Measurements from ENCODE around the gene ANGPTL8.

The ANGPTL8 gene

DNA sequence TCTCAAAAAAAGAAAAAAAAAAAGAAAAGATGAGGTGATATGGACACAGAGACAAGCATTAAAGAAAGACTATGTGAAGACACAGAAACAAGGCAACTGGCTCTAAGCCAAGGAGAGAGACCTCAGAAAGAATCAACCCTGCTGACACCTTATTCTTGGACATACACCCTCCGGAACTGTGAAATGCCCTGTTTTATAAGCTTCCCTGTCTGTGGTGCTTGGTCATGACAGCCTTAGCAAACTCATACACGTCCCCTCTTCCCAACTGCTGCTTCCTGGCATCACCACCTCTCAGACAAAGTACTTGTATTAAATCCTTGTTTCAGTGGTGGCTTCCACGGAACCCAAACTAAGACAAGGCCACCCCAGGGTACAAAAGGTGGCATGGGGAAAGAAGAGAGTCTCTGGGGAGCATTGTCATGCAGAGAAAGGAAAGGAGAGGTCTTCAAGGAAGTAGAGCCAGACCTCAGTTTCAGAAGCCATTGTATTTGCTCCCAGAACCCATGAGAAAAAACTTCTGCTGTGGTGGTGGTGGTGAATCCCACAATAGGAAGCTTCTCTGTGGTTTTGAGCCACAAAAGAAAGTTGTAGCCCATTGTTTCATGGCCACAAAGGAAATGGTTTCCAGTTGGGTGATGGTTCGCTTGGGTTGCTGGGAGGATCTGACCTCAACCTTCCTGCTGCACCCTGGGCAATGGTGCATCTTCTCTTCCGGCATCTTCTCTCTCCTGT is 40.3 kb downstream of the ANGPTL8 start:
- no peak for ATAC-seq
- TF ChIP-seq ESRRG (CRISPR knock-in tag; IDR thresholded peaks at IDR 0.05) (no peak), GLIS3 (CRISPR knock-in tag; IDR thresholded peaks at IDR 0.05) (no peak), PPARA (CRISPR knock-in tag; IDR thresholded peaks at IDR 0.05; ENCODE audit: borderline replicate concordance) (no peak), ZNF8 (CRISPR knock-in tag; IDR thresholded peaks at IDR 0.05) (no peak), SNAI2 (CRISPR knock-in tag; IDR thresholded peaks at IDR 0.05) (no peak), RARB (CRISPR knock-in tag; IDR thresholded peaks at IDR 0.05) (no peak), ZC3H10 (CRISPR knock-in tag; IDR thresholded peaks at IDR 0.05) (no peak), ARNTL (CRISPR knock-in tag; IDR thresholded peaks at IDR 0.05; ENCODE audit: borderline replicate concordance, low read depth) (no peak), BACH2 (CRISPR knock-in tag; IDR thresholded peaks at IDR 0.05; ENCODE audit: borderline replicate concordance) (no peak), TOX (CRISPR knock-in tag; IDR thresholded peaks at IDR 0.05; ENCODE audit: borderline replicate concordance) (no peak), ISL1 (CRISPR knock-in tag; IDR thresholded peaks at IDR 0.05) (no peak)
- TF ChIP-seq, protein P1, sequence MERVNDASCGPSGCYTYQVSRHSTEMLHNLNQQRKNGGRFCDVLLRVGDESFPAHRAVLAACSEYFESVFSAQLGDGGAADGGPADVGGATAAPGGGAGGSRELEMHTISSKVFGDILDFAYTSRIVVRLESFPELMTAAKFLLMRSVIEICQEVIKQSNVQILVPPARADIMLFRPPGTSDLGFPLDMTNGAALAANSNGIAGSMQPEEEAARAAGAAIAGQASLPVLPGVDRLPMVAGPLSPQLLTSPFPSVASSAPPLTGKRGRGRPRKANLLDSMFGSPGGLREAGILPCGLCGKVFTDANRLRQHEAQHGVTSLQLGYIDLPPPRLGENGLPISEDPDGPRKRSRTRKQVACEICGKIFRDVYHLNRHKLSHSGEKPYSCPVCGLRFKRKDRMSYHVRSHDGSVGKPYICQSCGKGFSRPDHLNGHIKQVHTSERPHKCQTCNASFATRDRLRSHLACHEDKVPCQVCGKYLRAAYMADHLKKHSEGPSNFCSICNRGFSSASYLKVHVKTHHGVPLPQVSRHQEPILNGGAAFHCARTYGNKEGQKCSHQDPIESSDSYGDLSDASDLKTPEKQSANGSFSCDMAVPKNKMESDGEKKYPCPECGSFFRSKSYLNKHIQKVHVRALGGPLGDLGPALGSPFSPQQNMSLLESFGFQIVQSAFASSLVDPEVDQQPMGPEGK (CRISPR knock-in tag; IDR thresholded peaks at IDR 0.05; ENCODE audit: borderline replicate concordance): no peak
- TF ChIP-seq, protein P2, sequence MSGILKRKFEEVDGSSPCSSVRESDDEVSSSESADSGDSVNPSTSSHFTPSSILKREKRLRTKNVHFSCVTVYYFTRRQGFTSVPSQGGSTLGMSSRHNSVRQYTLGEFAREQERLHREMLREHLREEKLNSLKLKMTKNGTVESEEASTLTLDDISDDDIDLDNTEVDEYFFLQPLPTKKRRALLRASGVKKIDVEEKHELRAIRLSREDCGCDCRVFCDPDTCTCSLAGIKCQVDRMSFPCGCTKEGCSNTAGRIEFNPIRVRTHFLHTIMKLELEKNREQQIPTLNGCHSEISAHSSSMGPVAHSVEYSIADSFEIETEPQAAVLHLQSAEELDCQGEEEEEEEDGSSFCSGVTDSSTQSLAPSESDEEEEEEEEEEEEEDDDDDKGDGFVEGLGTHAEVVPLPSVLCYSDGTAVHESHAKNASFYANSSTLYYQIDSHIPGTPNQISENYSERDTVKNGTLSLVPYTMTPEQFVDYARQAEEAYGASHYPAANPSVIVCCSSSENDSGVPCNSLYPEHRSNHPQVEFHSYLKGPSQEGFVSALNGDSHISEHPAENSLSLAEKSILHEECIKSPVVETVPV (CRISPR knock-in tag; IDR thresholded peaks at IDR 0.05): no peak

DNA sequence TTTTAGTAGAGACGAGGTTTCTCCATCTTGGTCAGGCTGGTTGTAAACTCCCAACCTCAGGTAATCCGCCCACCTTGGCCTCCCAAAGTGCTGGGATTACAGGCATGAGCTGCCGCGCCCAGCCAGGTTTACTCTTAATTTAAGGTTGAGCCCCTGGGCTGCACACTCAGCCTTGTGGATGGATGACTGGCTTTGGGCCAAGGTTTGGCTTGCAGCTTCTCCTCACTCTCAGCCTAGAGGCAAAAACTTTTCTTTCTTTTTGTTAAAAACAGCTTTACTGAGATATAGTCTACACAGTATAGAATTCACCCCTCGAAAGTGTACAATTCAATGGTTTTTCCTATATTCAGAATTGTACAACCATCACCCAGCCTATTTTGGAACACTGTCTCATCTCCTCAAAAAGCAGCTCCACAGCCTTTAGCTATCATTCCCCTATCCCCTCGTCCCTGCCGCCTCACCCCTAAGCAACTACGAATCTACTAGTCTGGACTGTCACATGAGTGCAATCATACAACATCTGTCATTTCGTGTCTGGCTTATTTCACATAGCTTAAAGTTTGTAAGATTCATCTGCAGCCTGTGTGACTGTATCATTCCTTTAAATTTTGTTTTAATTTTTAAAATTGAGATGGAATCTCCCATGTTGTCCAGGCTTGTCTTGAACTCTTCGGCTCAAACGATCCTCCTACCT is 42.1 kb downstream of the ANGPTL8 start:
- TF ChIP-seq BACH2 (CRISPR knock-in tag; IDR thresholded peaks at IDR 0.05; ENCODE audit: borderline replicate concordance) (no peak), TOX (CRISPR knock-in tag; IDR thresholded peaks at IDR 0.05; ENCODE audit: borderline replicate concordance) (no peak), ESRRG (CRISPR knock-in tag; IDR thresholded peaks at IDR 0.05) (no peak), ZC3H10 (CRISPR knock-in tag; IDR thresholded peaks at IDR 0.05) (no peak), ARNTL (CRISPR knock-in tag; IDR thresholded peaks at IDR 0.05; ENCODE audit: borderline replicate concordance, low read depth) (no peak)
- ATAC-seq: peak; percentile 55

DNA sequence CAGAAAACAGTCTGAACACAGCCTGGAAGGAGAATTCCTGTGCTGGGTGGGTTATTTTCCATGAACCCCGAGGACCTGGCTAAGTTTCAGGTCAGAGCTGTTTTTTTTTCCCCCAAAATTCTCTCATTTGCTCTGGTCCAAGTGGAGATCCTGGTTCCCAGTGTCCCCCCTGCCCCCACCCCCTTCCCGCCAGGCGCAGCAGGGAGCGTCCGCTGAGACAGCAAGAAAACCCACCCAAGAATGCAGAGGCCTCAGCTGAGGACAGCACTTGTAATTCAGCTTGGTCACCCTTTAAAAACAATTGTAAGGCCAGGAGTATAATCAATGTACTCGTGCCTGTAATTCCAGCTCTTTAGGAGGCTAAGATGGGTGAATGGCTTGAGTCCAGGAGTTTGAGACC is 45.1 kb downstream of the ANGPTL8 start:
- no peak for ATAC-seq
- TF ChIP-seq, protein P1 (CRISPR knock-in tag; IDR thresholded peaks at IDR 0.05; ENCODE audit: borderline replicate concordance): no peak
- TF ChIP-seq RARB (CRISPR knock-in tag; IDR thresholded peaks at IDR 0.05) (no peak), ZFP30 (CRISPR knock-in tag; IDR thresholded peaks at IDR 0.05) (no peak), ZNF8 (CRISPR knock-in tag; IDR thresholded peaks at IDR 0.05) (no peak), ISL1 (CRISPR knock-in tag; IDR thresholded peaks at IDR 0.05) (no peak), TOX (CRISPR knock-in tag; IDR thresholded peaks at IDR 0.05; ENCODE audit: borderline replicate concordance) (no peak), ZC3H10 (CRISPR knock-in tag; IDR thresholded peaks at IDR 0.05) (no peak), OSR1 (CRISPR knock-in tag; IDR thresholded peaks at IDR 0.05) (no peak), BACH2 (CRISPR knock-in tag; IDR thresholded peaks at IDR 0.05; ENCODE audit: borderline replicate concordance) (no peak), GLIS3 (CRISPR knock-in tag; IDR thresholded peaks at IDR 0.05) (no peak), SNAI2 (CRISPR knock-in tag; IDR thresholded peaks at IDR 0.05) (no peak), CSDC2 (CRISPR knock-in tag; IDR thresholded peaks at IDR 0.05) (no peak)
- TF ChIP-seq, protein P2 (CRISPR knock-in tag; IDR thresholded peaks at IDR 0.05): no peak

DNA sequence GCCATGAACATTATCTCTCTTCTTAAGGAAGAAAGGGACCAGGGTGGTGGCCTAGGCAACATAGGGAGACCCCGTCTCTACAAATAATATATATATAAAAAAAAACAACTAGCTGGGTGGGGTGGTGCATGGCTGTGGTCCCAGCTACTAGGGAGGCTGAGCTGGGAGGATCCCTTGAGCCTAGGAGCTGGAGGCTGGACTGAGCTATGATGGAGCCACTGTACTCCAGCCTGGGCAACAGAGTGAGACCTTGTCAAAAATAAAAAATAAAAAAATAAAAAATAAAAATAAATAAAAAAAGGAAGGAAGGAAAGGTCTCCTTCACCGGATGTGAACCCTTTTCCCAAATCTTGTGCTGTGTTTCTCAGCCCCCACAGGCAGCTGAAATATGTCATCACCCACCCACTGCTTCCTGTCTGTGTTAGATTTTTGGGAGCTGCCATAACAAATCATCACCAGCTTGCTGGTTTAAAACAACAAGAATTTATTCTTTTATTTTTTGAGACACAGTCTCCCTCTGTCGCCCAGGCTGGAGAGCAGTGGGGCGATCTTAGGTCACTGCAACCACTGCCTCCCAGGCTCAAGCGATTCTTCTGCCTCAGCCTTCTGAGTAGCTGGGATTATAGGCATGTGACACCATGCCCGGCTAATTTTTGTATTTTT is 47.0 kb downstream of the ANGPTL8 start:
- ATAC-seq: no peak
- TF ChIP-seq ESRRG (CRISPR knock-in tag; IDR thresholded peaks at IDR 0.05): no peak
- TF ChIP-seq, protein P3, sequence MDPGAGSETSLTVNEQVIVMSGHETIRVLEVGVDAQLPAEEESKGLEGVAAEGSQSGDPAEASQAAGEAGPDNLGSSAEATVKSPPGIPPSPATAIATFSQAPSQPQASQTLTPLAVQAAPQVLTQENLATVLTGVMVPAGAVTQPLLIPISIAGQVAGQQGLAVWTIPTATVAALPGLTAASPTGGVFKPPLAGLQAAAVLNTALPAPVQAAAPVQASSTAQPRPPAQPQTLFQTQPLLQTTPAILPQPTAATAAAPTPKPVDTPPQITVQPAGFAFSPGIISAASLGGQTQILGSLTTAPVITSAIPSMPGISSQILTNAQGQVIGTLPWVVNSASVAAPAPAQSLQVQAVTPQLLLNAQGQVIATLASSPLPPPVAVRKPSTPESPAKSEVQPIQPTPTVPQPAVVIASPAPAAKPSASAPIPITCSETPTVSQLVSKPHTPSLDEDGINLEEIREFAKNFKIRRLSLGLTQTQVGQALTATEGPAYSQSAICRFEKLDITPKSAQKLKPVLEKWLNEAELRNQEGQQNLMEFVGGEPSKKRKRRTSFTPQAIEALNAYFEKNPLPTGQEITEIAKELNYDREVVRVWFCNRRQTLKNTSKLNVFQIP (CRISPR knock-in tag; IDR thresholded peaks at IDR 0.05; ENCODE audit: borderline replicate concordance, low read depth): no peak
- no peak for TF ChIP-seq ZFP3 (CRISPR knock-in tag; IDR thresholded peaks at IDR 0.05)
- TF ChIP-seq ISL1 (CRISPR knock-in tag; IDR thresholded peaks at IDR 0.05): no peak
- TF ChIP-seq, protein P2 (CRISPR knock-in tag; IDR thresholded peaks at IDR 0.05): no peak
- TF ChIP-seq, protein P4, sequence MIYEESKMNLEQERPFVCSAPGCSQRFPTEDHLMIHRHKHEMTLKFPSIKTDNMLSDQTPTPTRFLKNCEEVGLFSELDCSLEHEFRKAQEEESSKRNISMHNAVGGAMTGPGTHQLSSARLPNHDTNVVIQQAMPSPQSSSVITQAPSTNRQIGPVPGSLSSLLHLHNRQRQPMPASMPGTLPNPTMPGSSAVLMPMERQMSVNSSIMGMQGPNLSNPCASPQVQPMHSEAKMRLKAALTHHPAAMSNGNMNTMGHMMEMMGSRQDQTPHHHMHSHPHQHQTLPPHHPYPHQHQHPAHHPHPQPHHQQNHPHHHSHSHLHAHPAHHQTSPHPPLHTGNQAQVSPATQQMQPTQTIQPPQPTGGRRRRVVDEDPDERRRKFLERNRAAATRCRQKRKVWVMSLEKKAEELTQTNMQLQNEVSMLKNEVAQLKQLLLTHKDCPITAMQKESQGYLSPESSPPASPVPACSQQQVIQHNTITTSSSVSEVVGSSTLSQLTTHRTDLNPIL (CRISPR knock-in tag; IDR thresholded peaks at IDR 0.05; ENCODE audit: low read depth): no peak
- TF ChIP-seq RARB (CRISPR knock-in tag; IDR thresholded peaks at IDR 0.05): no peak
- TF ChIP-seq OSR1 (CRISPR knock-in tag; IDR thresholded peaks at IDR 0.05): no peak

Data from SK-N-SH treated with all-trans-retinoic acid at 6 μM for 48 hours (cell line).